Measurements from ENCODE around the gene ZSWIM3.

Gene ZSWIM3

DNA sequence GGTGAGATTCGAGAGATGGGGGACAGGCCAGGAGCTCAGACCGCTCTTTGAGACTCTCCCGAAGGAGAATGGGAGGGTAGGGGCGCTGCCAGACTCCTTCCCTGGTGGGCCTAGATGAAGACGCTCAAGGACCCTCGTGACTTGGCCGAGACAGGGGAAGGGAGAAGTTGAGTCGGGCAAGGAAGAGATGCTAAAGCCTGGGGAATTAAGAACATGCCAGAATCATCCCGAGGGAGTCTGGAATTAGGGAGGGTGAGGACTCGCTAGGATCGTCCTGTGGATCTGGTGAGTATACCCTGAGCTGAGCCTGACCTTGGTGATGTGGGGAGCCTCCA lies 44.4 kb upstream of the ZSWIM3 start:
- Histone ChIP-seq H3K9me3 (replicated peaks; ENCODE audit: insufficient read depth, low read length) (no peaks in the 10 kb centered on the region), H3K36me3 (replicated peaks; ENCODE audit: insufficient read depth, low read length) (0 out of 2 replicates have a peak, but pooled peaks cover 3% of the 10 kb centered on the region), H3K4me2 (ENCODE audit: low read depth, low read length) (peak overlapping the region; percentile 67), H4K20me1 (ENCODE audit: insufficient read depth, low read length) (no peaks in the 10 kb centered on the region), H3K27ac (ENCODE audit: low read length) (peak overlapping the region; percentile 13; the same call in 1 of the 2 replicates), H3K79me2 (ENCODE audit: low read length) (peaks cover 19% of the 10 kb centered on the region), H3K4me3 (ENCODE audit: low read length) (peak overlapping the region; percentile 83), H3F3A (ENCODE audit: insufficient read depth, low read length) (peaks cover 14% of the 10 kb centered on the region), H3K4me1 (ENCODE audit: low read length) (no peaks in the 10 kb centered on the region), H3K9ac (ENCODE audit: low read length) (peak overlapping the region; percentile 80), H3K27me3 (replicated peaks; ENCODE audit: insufficient read depth, low read length) (no peaks in the 10 kb centered on the region), H3K9me2 (replicated peaks; ENCODE audit: insufficient read depth, low read length) (no peaks in the 10 kb centered on the region), H2AFZ (ENCODE audit: low read length) (peak overlapping the region; percentile 76)
- TF ChIP-seq, protein P1, sequence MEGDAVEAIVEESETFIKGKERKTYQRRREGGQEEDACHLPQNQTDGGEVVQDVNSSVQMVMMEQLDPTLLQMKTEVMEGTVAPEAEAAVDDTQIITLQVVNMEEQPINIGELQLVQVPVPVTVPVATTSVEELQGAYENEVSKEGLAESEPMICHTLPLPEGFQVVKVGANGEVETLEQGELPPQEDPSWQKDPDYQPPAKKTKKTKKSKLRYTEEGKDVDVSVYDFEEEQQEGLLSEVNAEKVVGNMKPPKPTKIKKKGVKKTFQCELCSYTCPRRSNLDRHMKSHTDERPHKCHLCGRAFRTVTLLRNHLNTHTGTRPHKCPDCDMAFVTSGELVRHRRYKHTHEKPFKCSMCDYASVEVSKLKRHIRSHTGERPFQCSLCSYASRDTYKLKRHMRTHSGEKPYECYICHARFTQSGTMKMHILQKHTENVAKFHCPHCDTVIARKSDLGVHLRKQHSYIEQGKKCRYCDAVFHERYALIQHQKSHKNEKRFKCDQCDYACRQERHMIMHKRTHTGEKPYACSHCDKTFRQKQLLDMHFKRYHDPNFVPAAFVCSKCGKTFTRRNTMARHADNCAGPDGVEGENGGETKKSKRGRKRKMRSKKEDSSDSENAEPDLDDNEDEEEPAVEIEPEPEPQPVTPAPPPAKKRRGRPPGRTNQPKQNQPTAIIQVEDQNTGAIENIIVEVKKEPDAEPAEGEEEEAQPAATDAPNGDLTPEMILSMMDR (IDR thresholded peaks at IDR 0.05; ENCODE audit: low read length): no peak
- TF ChIP-seq EZH2 (optimal IDR thresholded peaks at IDR 0.05; ENCODE audit: low read depth, low read length): no peak
- DNase-seq: no peak

DNA sequence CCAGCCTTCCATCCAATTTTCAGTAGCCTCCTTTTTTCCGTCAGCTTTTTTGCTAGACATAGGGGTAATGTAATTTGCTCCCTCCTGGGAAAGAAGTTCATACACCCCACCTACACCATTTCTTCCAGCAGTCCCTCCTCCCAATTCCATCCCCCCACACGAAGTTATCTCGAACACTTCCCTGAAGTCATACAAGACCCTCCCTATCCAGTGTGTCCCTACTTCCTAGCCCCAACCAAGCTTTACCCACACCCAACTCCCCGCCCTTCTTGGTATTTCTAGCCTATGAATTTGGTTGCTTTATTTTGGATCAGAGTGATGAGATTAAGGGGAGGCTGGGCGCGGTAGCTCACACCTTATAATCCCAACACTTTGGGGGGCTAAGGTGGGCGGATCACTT lies 43.9 kb upstream of the ZSWIM3 start:
- H3K36me3 ChIP-seq (replicated peaks; ENCODE audit: insufficient read depth, low read length): 0 out of 2 replicates have a peak, but pooled peaks cover 3% of the 10 kb centered on the region
- H3K79me2 ChIP-seq (ENCODE audit: low read length): peaks cover 19% of the 10 kb centered on the region

DNA sequence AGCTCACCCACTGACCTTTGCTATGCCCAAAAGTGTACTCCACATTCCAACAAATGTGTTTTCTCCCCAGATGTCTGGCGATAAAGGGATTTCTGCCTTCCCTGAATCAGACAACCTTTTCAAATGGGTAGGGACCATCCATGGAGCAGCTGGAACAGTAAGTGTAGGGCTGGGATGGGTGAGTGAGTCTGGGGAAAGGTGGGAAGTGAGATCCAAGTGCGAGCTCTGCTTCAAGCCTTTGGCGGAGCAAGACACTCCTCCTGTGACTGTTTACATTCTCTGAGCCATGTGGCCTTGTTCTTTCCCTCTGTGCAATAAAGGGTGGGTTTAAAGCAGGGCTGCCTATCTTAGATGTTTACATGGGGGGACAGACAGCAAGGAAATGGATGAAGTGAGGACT lies 43.1 kb upstream of the ZSWIM3 start:
- Histone ChIP-seq H2AFZ (ENCODE audit: low read length) (no peak overlapping the region), H3K36me3 (replicated peaks; ENCODE audit: insufficient read depth, low read length) (0 out of 2 replicates have a peak, but pooled peaks cover 3% of the 10 kb centered on the region), H3K9me2 (replicated peaks; ENCODE audit: insufficient read depth, low read length) (no peaks in the 10 kb centered on the region), H3K4me3 (ENCODE audit: low read length) (no peak overlapping the region), H3K79me2 (ENCODE audit: low read length) (peaks cover 19% of the 10 kb centered on the region), H3K9ac (ENCODE audit: low read length) (no peak overlapping the region), H3K27me3 (replicated peaks; ENCODE audit: insufficient read depth, low read length) (no peaks in the 10 kb centered on the region), H3K4me1 (ENCODE audit: low read length) (no peaks in the 10 kb centered on the region), H3K27ac (ENCODE audit: low read length) (no peak overlapping the region), H4K20me1 (ENCODE audit: insufficient read depth, low read length) (no peaks in the 10 kb centered on the region), H3F3A (ENCODE audit: insufficient read depth, low read length) (peaks cover 19% of the 10 kb centered on the region), H3K9me3 (replicated peaks; ENCODE audit: insufficient read depth, low read length) (no peaks in the 10 kb centered on the region), H3K4me2 (ENCODE audit: low read depth, low read length) (no peak overlapping the region)
- no peak for DNase-seq
- TF ChIP-seq, protein P1 (IDR thresholded peaks at IDR 0.05; ENCODE audit: low read length): no peak
- TF ChIP-seq EZH2 (optimal IDR thresholded peaks at IDR 0.05; ENCODE audit: low read depth, low read length) (no peak), EZH2phosphoT487 (IDR thresholded peaks at IDR 0.05; ENCODE audit: low read length) (no peak)

More for the DNA sequence above, 43.9 kb upstream of the ZSWIM3 start:
- H3K4me1 ChIP-seq (ENCODE audit: low read length): no peaks in the 10 kb centered on the region
- DNase-seq: no peak
- H3K9me3 ChIP-seq (replicated peaks; ENCODE audit: insufficient read depth, low read length): no peaks in the 10 kb centered on the region
- H3K9me2 ChIP-seq (replicated peaks; ENCODE audit: insufficient read depth, low read length): no peaks in the 10 kb centered on the region
- no peak overlapping the region for H3K27ac ChIP-seq (ENCODE audit: low read length)
- no peaks in the 10 kb centered on the region for H3K27me3 ChIP-seq (replicated peaks; ENCODE audit: insufficient read depth, low read length)
- TF ChIP-seq, protein P1 (IDR thresholded peaks at IDR 0.05; ENCODE audit: low read length): no peak
- TF ChIP-seq EZH2 (optimal IDR thresholded peaks at IDR 0.05; ENCODE audit: low read depth, low read length) (no peak), EZH2phosphoT487 (IDR thresholded peaks at IDR 0.05; ENCODE audit: low read length) (no peak)
- peak overlapping the region; percentile 80 for H3K9ac ChIP-seq (ENCODE audit: low read length)
- H4K20me1 ChIP-seq (ENCODE audit: insufficient read depth, low read length): no peaks in the 10 kb centered on the region
- H2AFZ ChIP-seq (ENCODE audit: low read length): 0 out of 2 replicates have a peak overlapping the region, but pooled peaks have one; percentile 76
- peaks cover 19% of the 10 kb centered on the region for H3F3A ChIP-seq (ENCODE audit: insufficient read depth, low read length)
- H3K4me2 ChIP-seq (ENCODE audit: low read depth, low read length): peak overlapping the region; percentile 67
- H3K4me3 ChIP-seq (ENCODE audit: low read length): peak overlapping the region; percentile 83
